Stimulated activated CD4-positive, alpha-beta T cell treated with anti-CD3 and anti-CD28 coated beads, Interleukin-2, amount 100 ng/mL, for 48 hours (primary cell): Measurements from ENCODE around the gene CDK10.
"Not testable (repeated sequence)": the region's sequence is repeated elsewhere in the genome, so short reads cannot be mapped to it uniquely, and the experiment has no call there.

Experiments used
- DNase-seq, 2 donors: peaks; one replicate each; pipeline ENCODE4 v3.0.0-alpha.2; 2020

The CDK10 gene

GRCh38 chr16:89668790-89669158 lies 17.7 kb upstream of the CDK10 start:
- DNase-seq: no peak

- no peak for DNase-seq
Measured at GRCh38 chr16:89669755-89670154, 16.7 kb upstream of the CDK10 start.

GRCh38 chr16:89670496-89671431 lies 15.7 kb upstream of the CDK10 start:
- no peak for DNase-seq

GRCh38 chr16:89671565-89671964 lies 14.9 kb upstream of the CDK10 start:
- not testable (repeated sequence) for DNase-seq

GRCh38 chr16:89672177-89672941 lies 14.1 kb upstream of the CDK10 start:
- no peak for DNase-seq

- no peak for DNase-seq
Measured at GRCh38 chr16:89678258-89678657, 8.2 kb upstream of the CDK10 start.

- DNase-seq: no peak
Measured at GRCh38 chr16:89685916-89686315, 573 bp upstream of the CDK10 start.

- no peak for DNase-seq
Measured at GRCh38 chr16:89687092-89687940, 827 bp downstream of the CDK10 start.

GRCh38 chr16:89688395-89688794 lies 1.9 kb downstream of the CDK10 start:
- DNase-seq: no peak

- DNase-seq: no peak
Measured at GRCh38 chr16:89689142-89689541, 2.7 kb downstream of the CDK10 start.

GRCh38 chr16:89689621-89690020 lies 3.1 kb downstream of the CDK10 start:
- DNase-seq: not testable (repeated sequence)

GRCh38 chr16:89690392-89690901 lies 4.0 kb downstream of the CDK10 start:
- no peak for DNase-seq

GRCh38 chr16:89691231-89691985 lies 4.9 kb downstream of the CDK10 start:
- DNase-seq: no peak

- no peak for DNase-seq
Measured at GRCh38 chr16:89691986-89692569, 5.6 kb downstream of the CDK10 start.

- DNase-seq: no peak
Measured at GRCh38 chr16:89693289-89693731, 6.8 kb downstream of the CDK10 start.

GRCh38 chr16:89693931-89694783 lies 7.7 kb downstream of the CDK10 start:
- DNase-seq: no peak

GRCh38 chr16:89694784-89695085 lies 8.2 kb downstream of the CDK10 start:
- DNase-seq: not testable (repeated sequence)

GRCh38 chr16:89695086-89695874 lies 8.8 kb downstream of the CDK10 start:
- DNase-seq: no peak

- no peak for DNase-seq
Measured at GRCh38 chr16:89695875-89696669, 9.6 kb downstream of the CDK10 start.
